H1 (cell line): ENCODE measurements around the gene PDE4D. TPM values are rescaled to one million over a fixed set of nuclear protein-coding genes. Genes with fewer than 3 reads are reported as not detected.

Source experiments
- CTCF ChIA-PET: fragments of 300-600 bp; sonication (Branson Sonifier 250); formaldehyde crosslinking; loops from one replicate; lab custom pipeline; 2021; ENCODE audit not compliant: partially characterized antibody; lab: Charles Lee
- POLR2A ChIA-PET: fragments of 300-600 bp; sonication (Branson Sonifier 250); formaldehyde crosslinking; loops from one replicate; lab custom pipeline; 2021; ENCODE audit warnings: inconsistent platforms; ENCODE audit not compliant: partially characterized antibody; lab: Charles Lee
- DNase-seq, 2 experiments: peaks; one replicate each; pipeline versions ENCODE4 v3.0.0 to v3.0.0-alpha.2; 2010 to 2022; ENCODE audit warnings: low spot score in 2 of 2, low read depth in 1 of 2, mixed read lengths in 1 of 2
- FAIRE-seq: peaks from 2 replicates; lab custom pipeline; 2011; peaks lifted over from hg19 to GRCh38; lab: Jason Lieb, UNC
- H2AFZ ChIP-seq: 2 replicates; pipeline ENCODE4 v1.8.1; 2012; ENCODE audit warnings: low read length, inconsistent platforms
- H2AK5ac ChIP-seq: 2 replicates; pipeline ENCODE4 v1.6.1; 2013; ENCODE audit warnings: low read depth, low read length
- H2BK120ac ChIP-seq: replicated peaks from 2 replicates; pipeline ENCODE3; 2013; ENCODE audit warnings: low read depth, low read length, inconsistent platforms
- H2BK12ac ChIP-seq: 2 replicates; pipeline ENCODE4 v1.6.1; 2013; ENCODE audit warnings: low read depth, low read length
- H2BK15ac ChIP-seq: 2 replicates; pipeline ENCODE4 v1.6.1; 2013; ENCODE audit warnings: low read length
- H2BK20ac ChIP-seq: 2 replicates; pipeline ENCODE4 v1.6.1; 2013; ENCODE audit warnings: low read length
- H2BK5ac ChIP-seq: 2 replicates; pipeline ENCODE4 v1.6.1; 2013; ENCODE audit warnings: low read depth, low read length
- H3K14ac ChIP-seq: 2 replicates; pipeline ENCODE4 v1.6.1; 2013; ENCODE audit warnings: inconsistent platforms; ENCODE audit not compliant: insufficient read length
- H3K18ac ChIP-seq: 2 replicates; pipeline ENCODE4 v1.6.1; 2013; ENCODE audit warnings: low read length; ENCODE audit errors: extremely low read depth
- H3K23ac ChIP-seq: 2 replicates; pipeline ENCODE4 v1.6.1; 2013; ENCODE audit warnings: inconsistent platforms; ENCODE audit not compliant: insufficient read length
- H3K23me2 ChIP-seq: 2 replicates; pipeline ENCODE4 v1.6.1; 2013; ENCODE audit warnings: low read depth, low read length
- H3K27ac ChIP-seq: 2 replicates; pipeline ENCODE4 v1.6.1; 2011; ENCODE audit warnings: low read depth, low read length, inconsistent platforms
- H3K27me3 ChIP-seq, 4 experiments: replicated peaks in 1 of 4; 1 replicate in 1 of 4; 2 replicates in 3 of 4; pipeline versions ENCODE4 v1.6.1 to v1.8.1; 2011 to 2013; ENCODE audit warnings: low read length in 3 of 4, mild to moderate bottlenecking in 3 of 4, inconsistent platforms in 2 of 4, mixed read lengths in 2 of 4, moderate library complexity in 1 of 4; ENCODE audit not compliant: control insufficient read depth in 3 of 4, insufficient read depth in 3 of 4; ENCODE audit errors: extremely low read depth in 1 of 4
- H3K36me3 ChIP-seq, 4 experiments: 2 replicates each; pipeline versions ENCODE4 v1.6.1 to v1.8.1; 2011 to 2013; ENCODE audit warnings: mild to moderate bottlenecking in 4 of 4, low read length in 3 of 4, moderate library complexity in 2 of 4, control low read depth in 1 of 4, inconsistent platforms in 1 of 4; ENCODE audit not compliant: insufficient read depth in 4 of 4, control insufficient read depth in 2 of 4
- H3K4ac ChIP-seq: replicated peaks from 2 replicates; pipeline ENCODE3; 2013; ENCODE audit warnings: low read length, low read depth, mixed read lengths, inconsistent platforms; ENCODE audit not compliant: insufficient read length
- H3K4me1 ChIP-seq, 4 experiments: replicated peaks in 1 of 4; 1 replicate in 1 of 4; 2 replicates in 3 of 4; pipeline versions ENCODE4 v1.6.1 to v1.8.1; 2011 to 2013; ENCODE audit warnings: low read length in 3 of 4, inconsistent platforms in 2 of 4, mixed read lengths in 1 of 4; ENCODE audit not compliant: insufficient read depth in 4 of 4, control insufficient read depth in 3 of 4
- H3K4me2 ChIP-seq, 2 experiments: 2 replicates each; pipeline versions ENCODE4 v1.6.1 to v1.8.1; 2011 to 2013; ENCODE audit warnings: low read depth in 2 of 2, low read length in 2 of 2, control low read depth in 1 of 2, inconsistent platforms in 1 of 2, mild to moderate bottlenecking in 1 of 2; ENCODE audit not compliant: insufficient read depth in 1 of 2
- H3K4me3 ChIP-seq, 4 experiments: fragments of 200-600, 300-600 bp in 1 of 4; sonication (generic), shearing (Covaris generic), sonication (Bioruptor Twin) in 1 of 4; 2 replicates each; pipeline versions ENCODE4 v1.5.1 to v1.8.1; 2011 to 2016; ENCODE audit warnings: low read length in 4 of 4, low read depth in 3 of 4, control low read depth in 2 of 4, inconsistent platforms in 2 of 4, mild to moderate bottlenecking in 2 of 4, mixed read lengths in 1 of 4, moderate library complexity in 1 of 4; ENCODE audit not compliant: insufficient read depth in 2 of 4; ENCODE audit errors: extremely low read depth in 1 of 4
- H3K56ac ChIP-seq: replicated peaks from 2 replicates; pipeline ENCODE3; 2013; ENCODE audit warnings: low read depth, mild to moderate bottlenecking, mixed read lengths, low read length, inconsistent platforms; ENCODE audit not compliant: insufficient read length
- H3K79me1 ChIP-seq: 2 replicates; pipeline ENCODE4 v1.6.1; 2013; ENCODE audit warnings: low read depth, low read length, control low read depth
- H3K79me2 ChIP-seq, 2 experiments: 2 replicates each; pipeline versions ENCODE4 v1.6.1 to v1.8.1; 2012 to 2013; ENCODE audit warnings: low read length in 2 of 2, mild to moderate bottlenecking in 2 of 2, inconsistent platforms in 1 of 2; ENCODE audit not compliant: insufficient read depth in 2 of 2, control insufficient read depth in 1 of 2
- H3K9ac ChIP-seq, 4 experiments: replicated peaks in 1 of 4; 1 replicate in 1 of 4; 2 replicates in 3 of 4; pipeline versions ENCODE4 v1.6.1 to v1.8.1; 2011 to 2013; ENCODE audit warnings: low read depth in 3 of 4, low read length in 3 of 4, control low read depth in 2 of 4, mild to moderate bottlenecking in 2 of 4, moderate library complexity in 2 of 4, inconsistent platforms in 1 of 4; ENCODE audit errors: extremely low read depth in 1 of 4
- H3K9me3 ChIP-seq, 2 experiments: 2 replicates each; pipeline versions ENCODE4 v1.6.1 to v1.8.1; 2012 to 2013; ENCODE audit warnings: mild to moderate bottlenecking in 2 of 2, moderate library complexity in 2 of 2, control low read depth in 1 of 2, inconsistent platforms in 1 of 2, low read depth in 1 of 2, low read length in 1 of 2, mixed read lengths in 1 of 2; ENCODE audit not compliant: insufficient read depth in 2 of 2
- H4K20me1 ChIP-seq, 2 experiments: replicated peaks in 1 of 2; 2 replicates each; pipeline versions ENCODE3 to v1.8.1; 2011 to 2013; ENCODE audit warnings: inconsistent platforms in 2 of 2, low read length in 2 of 2, mild to moderate bottlenecking in 1 of 2; ENCODE audit not compliant: insufficient read depth in 2 of 2, control insufficient read depth in 1 of 2
- H4K5ac ChIP-seq: 2 replicates; pipeline ENCODE4 v1.6.1; 2013; ENCODE audit warnings: low read length, low read depth, mixed read lengths, inconsistent platforms; ENCODE audit not compliant: insufficient read length
- H4K8ac ChIP-seq: 2 replicates; pipeline ENCODE4 v1.8.0; 2013; ENCODE audit warnings: mild to moderate bottlenecking, moderate library complexity, low read length, inconsistent platforms; ENCODE audit not compliant: insufficient read depth; ENCODE audit errors: extremely low read depth
- H4K91ac ChIP-seq: replicated peaks from 2 replicates; pipeline ENCODE3; 2013; ENCODE audit warnings: low read length, mixed read lengths, inconsistent platforms; ENCODE audit not compliant: insufficient read length
- ATF3 ChIP-seq: IDR thresholded peaks from 2 replicates; pipeline ENCODE4 v1.6.1; 2011; ENCODE audit warnings: low read depth, mild to moderate bottlenecking, low read length; ENCODE audit not compliant: insufficient read depth
- CEBPB ChIP-seq: IDR thresholded peaks from 2 replicates; pipeline ENCODE4 v1.6.1; 2012; ENCODE audit warnings: low read depth, low read length
- CHD1 ChIP-seq: IDR thresholded peaks from 2 replicates; pipeline ENCODE4 v1.6.1; 2012; ENCODE audit warnings: low read depth, low read length, improper control_type of control experiment
- E2F6 ChIP-seq: IDR thresholded peaks from 2 replicates; pipeline ENCODE4 v1.6.1; 2012; ENCODE audit warnings: inconsistent platforms
- GTF2F1 ChIP-seq: IDR thresholded peaks from 2 replicates; pipeline ENCODE4 v1.6.1; 2012; ENCODE audit warnings: low read depth, low read length, improper control_type of control experiment, borderline replicate concordance
- KDM4A ChIP-seq: IDR thresholded peaks from one replicate; pipeline ENCODE4 v1.7.1; 2012; ENCODE audit warnings: low read depth, mild to moderate bottlenecking, moderate library complexity, low read length, inconsistent platforms; ENCODE audit not compliant: severe bottlenecking
- POLR2AphosphoS5 ChIP-seq: IDR thresholded peaks from 2 replicates; pipeline ENCODE4 v1.6.1; 2011; ENCODE audit warnings: low read depth, low read length
- POU5F1 ChIP-seq: IDR thresholded peaks from 2 replicates; pipeline ENCODE4 v1.6.1; 2011; ENCODE audit warnings: low read depth, mild to moderate bottlenecking, low read length, moderate library complexity
- RNF2 ChIP-seq: fragments of 200-900, 300-1000 bp; sonication (generic); IDR thresholded peaks from 2 replicates; pipeline ENCODE4 v1.7.1; 2016; ENCODE audit warnings: borderline replicate concordance, low read depth, mild to moderate bottlenecking, antibody characterized with exemption, low read length; ENCODE audit not compliant: poor library complexity, severe bottlenecking; ENCODE audit errors: missing control alignments
- SUZ12 ChIP-seq: fragments of 200-600 bp; sonication (generic); IDR thresholded peaks from 2 replicates; pipeline ENCODE4 v1.6.1; 2012; ENCODE audit warnings: mild to moderate bottlenecking, inconsistent platforms, low read length, moderate library complexity, mixed read lengths
- TEAD4 ChIP-seq: IDR thresholded peaks from 2 replicates; pipeline ENCODE4 v1.6.1; 2012; ENCODE audit warnings: low read depth, low read length, inconsistent platforms, mixed read lengths
- WGBS, 2 experiments: shearing (Covaris generic) in 1 of 2; methylation state at CpG; one replicate each; pipeline versions ENCODE4 v1.1.6 to v1.1.7; 2013 to 2015; ENCODE audit warnings: low lambda C conversion rate in 2 of 2, mixed read lengths in 2 of 2, inconsistent platforms in 1 of 2, low coverage in 1 of 2, missing lambda C conversion rate in 1 of 2; ENCODE audit not compliant: insufficient replicate concordance in 2 of 2, insufficient coverage in 1 of 2, insufficient read length in 1 of 2; ENCODE audit errors: extremely low coverage in 1 of 2, missing lambda C conversion rate in 1 of 2; 5-methylcytosine and 5-hydroxymethylcytosine counted together
- polyA plus RNA-seq, 7 experiments: library from polyadenylated mRNA; depleted of rRNA in 3 of 7; stranded (reverse) in 5 of 7; unstranded in 2 of 7; fragments of >200 nt in 5 of 7; fragments of 200-250 nt in 2 of 7; gene quantifications; 1 replicate in 5 of 7; 2 replicates in 1 of 7; 4 replicates in 1 of 7; pipeline versions ENCODE4 v1.2.1 to v1.2.3, GENCODE V29; 2011 to 2013; ENCODE audit warnings: missing spikeins in 2 of 7, mixed read lengths in 2 of 7
- total RNA-seq: library from RNA; stranded (reverse); fragmentation: NEBNext Ultra II Directional; extraction: Animal tissue kit (Norgen Biotek cat#: 25700); gene quantifications from 2 replicates; pipeline ENCODE4 v1.2.1, GENCODE V29; 2021

PDE4D gene
- total and polyA plus RNA-seq, 2 of the 8 experiments (the other 6 are each of a cell fraction or from before 2014, with no cell fraction given), result 2.3 to 3.7 TPM

- FAIRE-seq (no peak), DNase-seq (no peak)
- Histone ChIP-seq H2BK12ac (no peak overlapping the region), H4K20me1 (no peaks in the 10 kb centered on the region), H3K4me3 (peak overlapping the region; percentile 30 to 62 (median 50); a peak in 6 of 8 replicates), H4K8ac (no peak overlapping the region), H2AFZ (peak overlapping the region; percentile 100), H4K5ac (no peak overlapping the region), H3K9me3 (no peaks in the 10 kb centered on the region), H3K14ac (no peak overlapping the region), H3K23me2 (peaks cover 8% of the 10 kb centered on the region), H3K23ac (no peak overlapping the region), H2BK5ac (no peak overlapping the region), H3K27ac (no peak overlapping the region), H4K91ac (no peak overlapping the region), H3K56ac (no peak overlapping the region), H2BK20ac (no peak overlapping the region), H3K36me3 (no peaks in the 10 kb centered on the region), H3K4ac (no peak overlapping the region), H2BK120ac (no peak overlapping the region), H2AK5ac (no peak overlapping the region), H3K79me1 (no peaks in the 10 kb centered on the region), H3K27me3 (peaks cover 4 to 16% (median 13%) of the 10 kb centered on the region in 4 experiments; a peak in 6 of 7 replicates), H3K18ac (no peak overlapping the region), H3K79me2 (no peaks in the 10 kb centered on the region), H2BK15ac (no peak overlapping the region), H3K9ac (no peak overlapping the region), H3K4me2 (peak overlapping the region; percentile 91 to 99), H3K4me1 (peaks cover 0 to 4% (median 0%) of the 10 kb centered on the region in 4 experiments; a peak in 2 of 7 replicates)
- WGBS, 2 experiments, result 64% methylated on average over 4 of the region's 4 CpGs; no CpG with 5 or more reads in 1 of the 2 experiments
- ChIA-PET CTCF (interaction anchor here (0.6 kb wide), 1 partner anchor 502 kb away, joined by 3 read pairs; no protein-coding TSS in a partner anchor), POLR2A (interaction anchor here (1.1 kb wide), 1 partner anchor 20 kb away, joined by 3 read pairs; no protein-coding TSS in a partner anchor)
- TF ChIP-seq ATF3 (no peak), POU5F1 (no peak), TEAD4 (no peak), RNF2 (no peak), POLR2AphosphoS5 (no peak), GTF2F1 (no peak), SUZ12 (no peak), E2F6 (no peak), CHD1 (no peak), KDM4A (no peak), CEBPB (no peak)
Measured at GRCh38 chr5:59767681-59768151, 125.8 kb downstream of the PDE4D start.
